GM12891 (cell line): ENCODE measurements around the gene FBXW10.
"Not testable (repeated sequence)": the region's sequence is repeated elsewhere in the genome, so short reads cannot be mapped to it uniquely, and the experiment has no call there.

ENCODE experiments used
- PAX5 ChIP-seq: IDR thresholded peaks from 2 replicates; pipeline ENCODE4 v1.6.1; 2011; ENCODE audit warnings: low read length, moderate library complexity, mild to moderate bottlenecking; ENCODE audit not compliant: insufficient read depth, severe bottlenecking
- POLR2A ChIP-seq: IDR thresholded peaks from 2 replicates; pipeline ENCODE4 v1.6.1; 2011; ENCODE audit warnings: low read depth, low read length, control low read depth
- POLR2AphosphoS5 ChIP-seq: IDR thresholded peaks from 2 replicates; pipeline ENCODE4 v1.6.1; 2011; ENCODE audit warnings: low read depth, low read length, control low read depth
- POU2F2 ChIP-seq: IDR thresholded peaks from 2 replicates; pipeline ENCODE4 v1.6.1; 2011; ENCODE audit warnings: low read depth, mild to moderate bottlenecking, control low read depth, low read length, moderate library complexity
- SPI1 ChIP-seq: IDR thresholded peaks from 2 replicates; pipeline ENCODE4 v1.6.1; 2011; ENCODE audit warnings: low read depth, low read length, control low read depth
- TAF1 ChIP-seq: IDR thresholded peaks from 2 replicates; pipeline ENCODE4 v1.6.1; 2011; ENCODE audit warnings: low read depth, low read length, control low read depth

DNA sequence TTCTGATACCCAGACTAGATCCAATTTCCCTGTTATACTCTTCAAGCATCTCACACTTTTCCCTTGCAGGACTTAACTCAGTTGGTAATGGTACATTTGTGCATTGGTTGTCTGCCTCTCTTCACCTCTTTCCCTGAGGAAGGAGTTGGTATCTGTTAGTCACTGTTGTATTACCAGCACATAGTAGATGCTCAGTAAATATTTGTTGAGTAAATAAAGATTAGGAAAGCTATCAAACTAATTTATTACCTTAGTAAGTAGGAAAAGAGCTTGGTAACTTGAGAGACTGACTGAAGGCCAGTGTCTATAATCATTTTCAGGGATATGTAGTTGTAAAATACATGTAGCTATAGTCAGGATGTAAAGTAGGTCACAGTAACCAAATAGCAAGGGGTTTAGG, 53.0 kb downstream of the FBXW10 start:
- not testable (repeated sequence) for TF ChIP-seq POLR2AphosphoS5, POLR2A, SPI1, PAX5, TAF1, POU2F2
